IPS-20b (cell line): Measurements from ENCODE around the gene COQ7.
A peak's percentile ranks its signal among the peaks of the same experiment; 100 is the strongest.

ENCODE experiments used
- H3K27ac ChIP-seq: one replicate; pipeline ENCODE4 v1.5.1; 2013; ENCODE audit warnings: low read length
- H3K27me3 ChIP-seq: 2 replicates; pipeline ENCODE4 v1.6.1; 2013; ENCODE audit warnings: mild to moderate bottlenecking, low read length, inconsistent platforms; ENCODE audit not compliant: insufficient read depth
- H3K36me3 ChIP-seq: 2 replicates; pipeline ENCODE4 v1.6.1; 2013; ENCODE audit warnings: low read depth, mild to moderate bottlenecking, inconsistent platforms, low read length, moderate library complexity; ENCODE audit not compliant: insufficient read depth
- H3K4me1 ChIP-seq: 2 replicates; pipeline ENCODE4 v1.6.1; 2013; ENCODE audit warnings: mild to moderate bottlenecking, control low read depth, inconsistent platforms, low read length, moderate library complexity; ENCODE audit not compliant: insufficient read depth
- H3K4me3 ChIP-seq: 2 replicates; pipeline ENCODE4 v1.5.1; 2013; ENCODE audit warnings: mild to moderate bottlenecking, low read length, inconsistent platforms
- H3K9ac ChIP-seq: 2 replicates; pipeline ENCODE4 v1.6.1; 2013; ENCODE audit warnings: low read depth, mild to moderate bottlenecking, inconsistent platforms, low read length, moderate library complexity
- H3K9me3 ChIP-seq: 2 replicates; pipeline ENCODE4 v1.6.1; 2013; ENCODE audit warnings: mild to moderate bottlenecking, low read depth, low read length, inconsistent platforms; ENCODE audit not compliant: insufficient read depth

COQ7 gene

DNA sequence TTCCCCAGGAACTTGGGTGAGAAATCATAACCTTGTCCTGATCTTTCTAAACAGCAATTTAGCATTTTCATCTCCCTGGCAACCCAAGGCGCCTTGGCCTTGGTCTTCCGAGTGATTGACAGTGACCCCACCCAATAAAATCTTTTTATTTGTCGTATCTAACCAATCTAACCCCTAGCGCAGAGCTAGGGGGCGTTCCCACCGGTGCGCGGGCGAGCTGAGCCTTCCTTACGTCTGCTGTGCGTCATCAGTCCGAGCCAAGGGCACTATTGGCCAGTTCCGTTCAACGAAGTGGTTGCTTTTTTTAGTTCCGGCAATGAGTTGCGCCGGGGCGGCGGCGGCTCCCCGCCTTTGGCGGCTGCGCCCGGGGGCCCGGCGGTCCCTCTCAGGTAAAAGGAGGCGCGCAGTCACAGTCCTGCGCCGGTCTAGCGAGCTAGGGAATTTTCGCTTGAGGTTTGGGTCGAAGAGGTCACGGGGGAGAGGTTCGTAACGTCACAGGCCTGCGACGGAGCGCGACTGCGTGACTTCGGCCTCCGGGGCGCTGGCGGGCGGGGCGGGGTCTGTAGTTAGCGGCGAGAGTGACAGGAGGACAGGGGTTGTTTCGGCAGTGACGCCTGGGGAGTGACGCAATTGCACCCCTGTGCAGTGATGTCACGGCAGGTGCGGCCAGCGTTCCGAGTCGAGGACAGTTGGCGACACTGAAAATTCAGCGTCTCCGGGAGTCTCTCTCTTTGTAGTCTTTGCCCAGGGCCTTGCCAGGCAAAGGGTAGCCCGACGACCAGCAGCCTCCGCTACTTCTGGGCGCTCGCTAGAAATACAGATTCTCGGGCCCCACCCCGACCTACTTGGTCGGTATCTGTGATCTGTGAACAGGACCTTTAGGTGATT lies at the start of gene COQ7:
Gene COQ7 (plus strand): TSS at position 266 of the 888 bp plus-strand sequence. CDS start 51 bp downstream, at position 317.
- peak within 1 kb of the TSS; percentile 98 for H3K27ac ChIP-seq
- H3K4me1 ChIP-seq: no peaks in the 10 kb centered on the region
- peak within 1 kb of the TSS; percentile 97 for H3K4me3 ChIP-seq
- H3K9me3 ChIP-seq: no peaks in the 10 kb centered on the region
- H3K9ac ChIP-seq: peak within 1 kb of the TSS; percentile 100
- H3K36me3 ChIP-seq: peaks cover 3% of the 10 kb centered on the region; the same call in 1 of the 2 replicates
- H3K27me3 ChIP-seq: no peaks in the 10 kb centered on the region

DNA sequence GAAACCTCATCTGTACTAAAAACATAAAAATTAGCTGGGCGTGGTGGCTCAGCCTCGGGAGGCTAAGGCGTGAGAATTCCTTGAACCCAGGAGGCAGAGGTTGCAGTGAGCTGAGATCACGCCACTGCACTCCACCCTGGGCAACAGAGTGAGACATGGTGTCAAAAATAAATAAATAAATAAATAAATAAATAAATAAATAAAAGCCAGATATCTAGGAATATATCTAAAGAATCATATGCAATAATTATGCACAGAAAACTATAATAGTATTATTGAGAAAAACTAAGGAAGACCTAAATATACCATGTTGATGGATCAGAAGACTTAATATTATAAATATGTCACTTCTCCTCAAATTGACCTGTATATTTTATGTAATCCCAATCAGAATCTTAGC lies 46.7 kb upstream of the COQ7 start:
- H3K27ac ChIP-seq: no peak overlapping the region
- H3K27me3 ChIP-seq: no peaks in the 10 kb centered on the region
- H3K4me1 ChIP-seq: no peaks in the 10 kb centered on the region
- H3K36me3 ChIP-seq: peaks cover 4% of the 10 kb centered on the region; the same call in 1 of the 2 replicates
- H3K4me3 ChIP-seq: no peak overlapping the region
- no peak overlapping the region for H3K9ac ChIP-seq
- H3K9me3 ChIP-seq: no peaks in the 10 kb centered on the region

DNA sequence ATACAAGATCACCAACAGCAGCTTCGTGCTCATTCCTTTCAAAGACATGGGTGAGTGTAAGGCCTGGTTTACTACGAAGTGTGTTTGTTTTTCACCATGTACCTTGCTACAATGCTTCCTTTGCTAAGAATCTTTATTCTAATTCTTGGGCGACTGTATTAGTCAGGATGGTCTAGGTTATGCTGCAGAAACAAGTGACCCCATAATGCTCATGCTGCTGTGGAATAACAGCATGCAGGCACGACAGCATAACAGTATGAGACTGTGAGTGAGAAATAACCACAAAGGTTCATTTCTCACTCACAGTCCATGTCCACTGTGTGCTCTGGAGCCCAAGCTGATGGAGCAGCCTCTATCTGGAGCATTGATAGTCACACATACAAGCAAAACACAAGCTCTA lies 45.7 kb upstream of the COQ7 start:
- Histone ChIP-seq H3K9me3 (no peaks in the 10 kb centered on the region), H3K4me1 (no peaks in the 10 kb centered on the region), H3K36me3 (0 out of 2 replicates have a peak, but pooled peaks cover 4% of the 10 kb centered on the region), H3K4me3 (no peak overlapping the region), H3K27me3 (no peaks in the 10 kb centered on the region), H3K27ac (no peak overlapping the region), H3K9ac (no peak overlapping the region)

DNA sequence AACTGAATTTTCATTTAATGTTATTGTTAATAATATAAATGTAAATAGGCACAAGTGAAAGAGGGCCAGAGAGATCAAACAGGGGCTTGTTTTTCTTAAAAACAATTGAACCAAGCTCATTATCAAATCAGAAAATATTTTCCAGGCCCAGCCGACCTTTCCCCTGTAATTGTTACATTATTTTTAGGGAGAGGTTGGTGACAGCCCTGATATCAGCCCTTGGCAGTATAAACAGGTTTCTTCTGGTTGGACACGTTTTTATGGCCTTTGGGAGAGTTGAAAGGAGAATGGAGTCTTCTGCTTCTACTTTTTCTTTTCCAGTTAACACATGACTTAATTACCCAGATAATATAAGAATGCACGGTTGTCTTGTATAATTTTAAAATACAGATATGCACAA lies 40.0 kb upstream of the COQ7 start:
- H3K9ac ChIP-seq: no peak overlapping the region
- H3K27me3 ChIP-seq: no peaks in the 10 kb centered on the region
- H3K9me3 ChIP-seq: no peaks in the 10 kb centered on the region
- H3K4me3 ChIP-seq: no peak overlapping the region
- H3K27ac ChIP-seq: no peak overlapping the region
- no peaks in the 10 kb centered on the region for H3K4me1 ChIP-seq
- H3K36me3 ChIP-seq: no peaks in the 10 kb centered on the region

DNA sequence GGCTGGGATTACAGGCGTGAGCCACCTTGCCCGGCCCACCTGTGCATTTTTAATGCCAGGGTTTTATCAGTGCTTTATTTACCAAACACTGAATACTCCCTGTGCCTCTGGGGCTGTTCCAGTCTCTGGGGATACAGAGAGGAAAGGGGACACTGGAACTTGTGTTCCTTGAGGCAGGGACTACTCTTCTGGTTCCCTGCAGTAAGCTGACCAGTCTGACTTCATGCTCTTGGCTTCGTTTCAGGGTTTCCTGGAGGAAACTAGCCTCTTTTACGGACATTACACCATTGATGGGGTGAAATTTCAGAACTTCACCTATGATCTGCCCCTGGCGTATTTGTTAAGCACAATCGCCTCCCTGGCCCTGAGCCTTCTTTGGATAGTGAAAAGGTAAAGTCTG lies 37.4 kb upstream of the COQ7 start:
- Histone ChIP-seq H3K27ac (no peak overlapping the region), H3K9me3 (no peaks in the 10 kb centered on the region), H3K27me3 (no peaks in the 10 kb centered on the region), H3K4me3 (no peak overlapping the region), H3K36me3 (no peaks in the 10 kb centered on the region), H3K9ac (no peak overlapping the region), H3K4me1 (no peaks in the 10 kb centered on the region)

GRCh38 chr16:19031738-19032137 lies 35.7 kb upstream of the COQ7 start:
- H3K36me3 ChIP-seq: no peaks in the 10 kb centered on the region
- no peak overlapping the region for H3K4me3 ChIP-seq
- no peaks in the 10 kb centered on the region for H3K9me3 ChIP-seq
- no peaks in the 10 kb centered on the region for H3K4me1 ChIP-seq
- H3K27ac ChIP-seq: no peak overlapping the region
- no peaks in the 10 kb centered on the region for H3K27me3 ChIP-seq
- no peak overlapping the region for H3K9ac ChIP-seq

DNA sequence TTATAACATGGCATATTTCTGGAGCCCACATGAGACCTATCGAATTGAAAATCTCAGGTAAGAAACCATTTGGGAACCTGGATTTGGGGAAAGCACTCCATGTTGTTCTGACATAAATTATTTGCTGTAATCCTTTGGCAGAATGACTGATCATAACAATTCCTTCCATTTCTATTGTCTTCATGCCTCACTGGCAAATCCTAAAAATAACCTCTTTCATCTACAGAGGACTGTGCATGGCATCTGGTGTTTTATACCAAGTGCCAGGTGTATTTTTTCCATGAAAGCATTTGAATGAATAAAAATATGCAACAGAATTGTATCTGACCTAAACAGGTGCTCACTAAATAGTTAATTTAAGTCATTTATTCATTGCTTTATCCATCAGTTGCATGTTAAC lies 33.7 kb upstream of the COQ7 start:
- no peaks in the 10 kb centered on the region for H3K9me3 ChIP-seq
- no peak overlapping the region for H3K4me3 ChIP-seq
- no peak overlapping the region for H3K9ac ChIP-seq
- H3K4me1 ChIP-seq: no peaks in the 10 kb centered on the region
- no peaks in the 10 kb centered on the region for H3K27me3 ChIP-seq
- no peak overlapping the region for H3K27ac ChIP-seq
- H3K36me3 ChIP-seq: no peaks in the 10 kb centered on the region

- Histone ChIP-seq H3K36me3 (peaks cover 4% of the 10 kb centered on the region; the same call in 1 of the 2 replicates), H3K9me3 (no peaks in the 10 kb centered on the region), H3K4me3 (no peak overlapping the region), H3K4me1 (no peaks in the 10 kb centered on the region), H3K27ac (no peak overlapping the region), H3K9ac (no peak overlapping the region), H3K27me3 (no peaks in the 10 kb centered on the region)
Measured at GRCh38 chr16:19040400-19040799, 27.0 kb upstream of the COQ7 start.

- Histone ChIP-seq H3K9me3 (no peaks in the 10 kb centered on the region), H3K27me3 (no peaks in the 10 kb centered on the region), H3K36me3 (peaks cover 11% of the 10 kb centered on the region), H3K9ac (no peak overlapping the region), H3K4me1 (no peaks in the 10 kb centered on the region), H3K27ac (no peak overlapping the region), H3K4me3 (no peak overlapping the region)
Measured at GRCh38 chr16:19044769-19045168, 22.6 kb upstream of the COQ7 start.

GRCh38 chr16:19046062-19046461 lies 21.4 kb upstream of the COQ7 start:
- Histone ChIP-seq H3K4me1 (no peaks in the 10 kb centered on the region), H3K9ac (no peak overlapping the region), H3K27ac (no peak overlapping the region), H3K27me3 (no peaks in the 10 kb centered on the region), H3K4me3 (no peak overlapping the region), H3K9me3 (no peaks in the 10 kb centered on the region), H3K36me3 (peaks cover 11% of the 10 kb centered on the region)

DNA sequence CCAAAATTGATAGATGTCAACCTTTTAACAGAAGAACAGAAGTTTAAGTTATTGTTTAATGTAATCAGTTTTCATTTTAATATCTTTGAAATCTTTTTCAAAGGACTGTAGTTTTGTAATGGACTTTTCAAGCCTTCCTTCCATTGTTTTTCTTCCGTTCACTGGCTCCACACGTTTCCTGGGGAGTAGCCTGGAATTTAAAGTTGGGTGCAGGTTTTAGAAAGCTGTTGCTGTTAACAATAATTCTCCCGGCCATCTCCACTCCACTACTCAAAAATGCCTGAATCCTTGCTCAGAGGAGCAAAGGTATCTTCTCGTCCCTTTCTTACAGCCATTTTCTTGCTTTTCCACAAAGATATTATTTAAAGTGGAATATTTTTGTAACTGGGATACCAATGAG lies 4.7 kb upstream of the COQ7 start:
- H3K4me3 ChIP-seq: no peak overlapping the region
- no peak overlapping the region for H3K9ac ChIP-seq
- no peaks in the 10 kb centered on the region for H3K9me3 ChIP-seq
- H3K4me1 ChIP-seq: no peaks in the 10 kb centered on the region
- H3K36me3 ChIP-seq: no peaks in the 10 kb centered on the region
- H3K27me3 ChIP-seq: no peaks in the 10 kb centered on the region
- H3K27ac ChIP-seq: no peak overlapping the region

DNA sequence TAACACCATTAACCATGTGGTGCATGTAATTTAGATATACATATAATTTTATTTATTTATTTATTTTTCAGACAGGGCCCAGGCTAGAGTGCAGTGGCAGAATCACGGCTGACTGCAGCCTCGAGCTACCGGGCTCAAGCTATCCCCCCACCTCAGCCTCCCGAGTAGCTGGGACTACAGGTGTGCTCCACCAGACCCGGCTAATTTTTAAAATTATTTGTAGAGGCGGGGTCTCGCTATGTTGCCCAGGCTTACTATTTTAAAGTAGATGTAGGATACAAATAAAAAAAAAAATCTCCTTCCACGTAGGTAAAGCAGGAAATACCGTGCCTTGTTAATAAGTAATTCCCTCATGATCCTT lies 446 bp upstream of the COQ7 start:
- Histone ChIP-seq H3K9me3 (no peaks in the 10 kb centered on the region), H3K4me1 (no peaks in the 10 kb centered on the region), H3K27me3 (no peaks in the 10 kb centered on the region), H3K9ac (peak overlapping the region; percentile 100; the same call in 1 of the 2 replicates), H3K4me3 (peak overlapping the region; percentile 97; the same call in 1 of the 2 replicates), H3K36me3 (no peaks in the 10 kb centered on the region), H3K27ac (no peak overlapping the region)
